HG02943 (cell line): ENCODE results near the gene C1orf94.
"Not testable (repeated sequence)": the region's sequence is repeated elsewhere in the genome, so short reads cannot be mapped to it uniquely, and the experiment has no call there.

ENCODE experiments used
- ATAC-seq: cut with Tn5 transposase; IDR thresholded peaks from one replicate; pipeline ENCODE4 v1.9.1; 2021; ENCODE audit warnings: mild to moderate bottlenecking, low read depth, moderate library complexity; ENCODE audit not compliant: unreplicated experiment

Gene C1orf94

DNA sequence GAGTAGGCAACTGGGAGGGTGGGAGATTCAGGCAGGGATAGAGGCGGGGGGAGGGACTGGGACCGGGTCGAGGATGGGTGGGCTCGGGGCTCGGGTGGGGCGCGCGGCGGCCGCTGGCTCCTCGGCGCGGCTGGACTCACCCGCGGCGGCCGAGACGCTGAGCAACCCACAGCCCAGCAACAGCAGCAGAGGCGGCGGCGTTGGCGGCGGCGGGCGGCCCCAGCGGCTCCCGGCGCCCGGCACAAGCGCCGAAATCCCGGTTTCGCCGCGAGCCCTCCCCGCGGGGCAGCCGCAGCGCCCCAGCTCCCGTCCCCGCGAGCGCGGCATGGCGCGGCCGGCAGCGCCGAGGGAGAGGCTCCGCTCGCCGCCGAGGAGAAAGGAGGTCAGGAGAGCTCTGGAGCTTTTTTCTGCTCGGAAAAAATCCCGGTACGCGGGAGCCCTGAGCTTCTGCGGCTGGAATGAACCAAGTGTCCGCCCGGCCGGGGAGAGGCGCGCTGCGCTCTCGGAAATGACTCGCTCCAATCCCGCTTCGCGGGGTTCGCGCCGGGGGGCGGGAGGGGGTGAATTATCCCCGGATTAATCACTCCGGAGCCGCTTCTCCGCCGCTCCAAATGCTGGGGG lies 11.8 kb upstream of the C1orf94 start, which contains the start of gene CSMD2:
CSMD2 (minus strand) TSS at position 460 of the 621 bp plus-strand sequence; CDS start at position 327, 133 bp downstream.
- no peak for ATAC-seq

- no peak for ATAC-seq
These were observed 11.2 kb upstream of the C1orf94 start for GRCh38 chr1:34165422-34165921.

GRCh38 chr1:34166191-34166624 lies 10.5 kb upstream of the C1orf94 start:
- ATAC-seq: no peak

- no peak for ATAC-seq
These were observed 9.9 kb upstream of the C1orf94 start for GRCh38 chr1:34166625-34167361.

GRCh38 chr1:34167389-34167788 lies 9.3 kb upstream of the C1orf94 start:
- no peak for ATAC-seq

- no peak for ATAC-seq
These were observed 963 bp upstream of the C1orf94 start for GRCh38 chr1:34175744-34176143.

DNA sequence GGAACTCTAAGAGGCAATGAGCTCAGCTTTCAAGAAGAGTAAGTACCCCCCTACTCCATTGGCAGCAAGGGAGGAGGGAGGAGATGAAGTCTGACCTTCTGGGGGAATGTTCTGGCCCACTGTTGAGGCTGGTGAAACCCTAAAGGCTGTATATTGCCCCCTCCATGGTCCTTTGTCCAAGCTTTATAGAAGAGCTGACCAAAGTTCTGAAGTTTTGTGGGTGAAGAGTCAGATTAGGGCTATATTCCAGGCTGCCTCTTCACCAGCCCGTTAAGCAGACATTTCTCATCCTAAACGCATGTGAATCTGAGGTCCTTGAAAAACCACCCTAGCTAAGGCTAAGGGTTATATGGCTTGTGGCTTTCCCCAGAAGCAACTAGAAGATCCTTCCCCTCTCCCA lies 1.4 kb downstream of the C1orf94 start:
- ATAC-seq: no peak

DNA sequence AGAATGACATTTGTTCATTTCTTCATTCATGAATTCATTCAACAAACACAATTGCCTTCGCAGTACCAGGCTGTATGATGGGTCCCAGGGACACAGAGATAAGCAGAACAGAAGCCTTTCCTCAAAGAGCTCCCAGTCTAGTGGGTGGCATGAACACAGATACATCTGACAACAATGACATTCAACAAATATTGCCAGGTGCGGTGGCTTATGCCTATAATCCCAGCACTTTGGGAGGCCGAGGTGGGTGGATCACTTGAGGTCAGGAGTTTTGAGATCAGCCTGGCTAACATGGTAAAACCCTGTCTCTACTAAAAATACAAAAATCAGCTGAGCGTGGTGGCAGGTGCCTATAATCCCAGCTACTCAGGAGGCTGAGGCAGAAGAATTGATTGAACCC lies 6.7 kb downstream of the C1orf94 start:
- ATAC-seq: not testable (repeated sequence)

DNA sequence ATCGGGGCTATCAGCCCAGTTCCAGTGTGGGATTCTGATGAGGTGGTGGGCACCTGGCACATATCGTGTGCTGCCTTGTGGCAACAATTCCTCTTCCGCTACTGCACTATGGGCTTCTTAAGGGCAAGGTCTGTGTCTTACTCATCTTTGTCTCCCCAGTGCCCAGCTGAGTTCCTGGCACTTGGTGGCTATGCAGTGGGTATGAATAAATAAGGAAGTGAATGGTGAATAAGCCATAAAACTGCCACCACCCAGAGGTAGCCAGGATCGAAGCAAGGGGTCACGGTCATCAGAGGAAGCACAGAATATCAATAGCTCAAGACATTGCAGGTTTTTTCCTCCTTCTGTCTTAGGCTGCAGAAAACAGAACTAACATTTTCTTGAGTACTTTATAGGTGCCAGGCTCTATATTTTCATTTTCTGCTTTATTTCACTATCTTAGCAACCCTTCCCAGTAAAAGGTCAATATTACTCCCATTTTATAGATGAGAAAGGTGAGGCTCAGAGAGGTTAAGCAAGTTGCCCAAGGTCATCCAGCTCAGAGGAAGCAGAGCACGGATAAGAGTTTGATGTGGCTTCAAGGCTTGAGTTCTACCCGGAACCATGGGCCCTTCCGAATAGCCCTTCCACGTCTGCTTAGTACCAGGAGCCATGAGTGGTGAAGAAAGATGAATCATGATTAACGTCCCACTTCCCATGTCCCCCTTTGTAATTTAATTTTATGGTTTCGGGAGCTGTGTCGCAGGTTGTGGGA lies 10.2 kb downstream of the C1orf94 start:
- ATAC-seq: no peak

GRCh38 chr1:34188418-34188817 lies 11.7 kb downstream of the C1orf94 start:
- no peak for ATAC-seq

GRCh38 chr1:34188985-34189384 lies 12.3 kb downstream of the C1orf94 start:
- ATAC-seq: no peak

DNA sequence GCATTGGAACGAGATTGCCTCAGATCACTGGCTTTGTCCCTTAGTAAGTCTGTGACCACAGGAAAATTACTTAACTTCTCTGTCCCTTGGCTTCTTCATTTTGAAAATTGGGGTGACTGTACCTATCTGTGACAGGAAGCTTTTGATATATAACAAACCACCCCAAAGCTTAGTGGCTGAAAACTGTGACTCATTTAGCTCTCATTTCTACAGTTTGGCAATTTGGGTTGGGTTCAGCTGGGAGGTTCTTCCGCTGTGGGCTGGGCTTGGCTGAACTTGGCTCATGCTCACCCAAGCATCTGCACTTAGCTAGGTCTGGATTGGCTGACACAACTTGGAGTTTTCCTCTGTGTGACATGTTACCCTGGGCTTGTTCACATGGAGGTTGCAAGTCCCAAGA lies 14.0 kb downstream of the C1orf94 start:
- no peak for ATAC-seq

DNA sequence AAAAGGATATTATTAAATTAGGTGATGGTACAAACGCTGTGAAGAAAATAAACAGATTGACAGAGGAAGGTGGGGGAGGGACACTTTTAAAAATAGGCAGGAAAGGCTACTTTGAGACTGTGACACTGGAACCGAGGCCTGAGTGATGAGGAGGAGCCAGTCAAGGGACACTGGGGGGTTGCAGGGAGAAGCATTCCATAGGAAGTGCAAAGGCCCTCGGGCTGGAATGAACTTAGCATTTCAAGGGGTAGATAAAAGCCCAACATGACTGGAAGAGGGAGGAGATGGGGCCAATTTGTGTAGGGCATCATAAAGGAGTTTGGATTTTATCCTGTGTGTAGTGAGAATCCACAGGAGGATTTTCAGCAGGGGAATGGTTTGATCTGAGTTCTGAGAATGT lies 15.9 kb downstream of the C1orf94 start:
- ATAC-seq: no peak

DNA sequence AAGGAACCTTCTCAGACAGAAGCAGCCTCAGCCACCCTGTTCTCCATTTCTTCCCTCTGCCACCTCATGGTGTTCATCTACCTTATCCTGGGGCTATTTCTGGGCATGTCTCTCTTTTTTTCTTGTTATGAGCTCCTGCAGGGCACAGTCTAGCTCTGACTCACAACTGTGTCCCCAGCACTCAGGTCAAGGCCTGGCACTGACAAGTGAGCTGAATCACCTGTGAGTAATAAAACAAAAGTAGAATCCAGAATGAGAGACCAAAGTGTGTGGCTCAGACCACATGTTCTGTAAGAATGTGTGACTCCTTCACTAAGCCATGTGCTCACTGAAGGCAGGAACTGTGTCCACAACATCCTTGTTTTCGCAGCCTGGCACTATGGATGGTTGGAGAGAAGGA lies 23.2 kb downstream of the C1orf94 start:
- ATAC-seq: no peak

DNA sequence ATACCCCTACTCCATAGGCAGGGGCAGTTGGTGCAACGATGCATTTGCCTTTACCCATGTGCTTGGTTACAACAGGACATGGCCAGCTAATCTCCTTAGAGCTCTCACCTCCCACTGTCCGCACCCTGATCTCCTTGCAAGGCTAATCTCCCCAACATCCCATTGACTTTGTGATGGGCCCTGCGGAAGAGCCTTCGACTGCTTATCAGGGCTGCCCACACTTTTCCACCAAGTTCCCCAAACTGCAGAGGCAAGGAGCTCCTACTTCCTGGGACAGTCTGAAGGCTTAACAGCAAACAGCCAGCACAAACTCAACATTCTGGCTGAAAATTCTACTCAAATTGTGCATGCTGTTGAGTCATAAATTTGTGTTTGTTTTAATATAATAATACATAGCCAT lies 36.0 kb downstream of the C1orf94 start:
- ATAC-seq: no peak

DNA sequence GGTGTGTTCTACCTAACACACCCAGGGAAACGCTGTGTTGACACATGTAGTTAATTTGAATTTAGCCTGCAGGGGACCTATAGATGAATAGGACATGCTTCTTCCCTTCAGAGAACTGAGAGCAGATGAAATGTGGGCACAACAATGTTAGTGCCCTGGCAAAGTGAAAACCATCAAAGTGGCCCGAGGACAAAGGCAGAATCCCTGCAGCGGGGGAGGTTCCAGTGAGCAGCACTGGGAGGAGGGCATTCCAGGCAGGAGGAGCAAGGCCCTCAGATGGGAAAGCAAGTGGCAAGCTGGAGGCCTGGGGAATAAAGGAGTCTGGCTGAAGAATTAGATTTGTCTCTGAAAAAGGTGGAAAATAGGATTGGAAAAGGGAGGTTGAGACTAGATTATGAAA lies 37.2 kb downstream of the C1orf94 start:
- no peak for ATAC-seq

DNA sequence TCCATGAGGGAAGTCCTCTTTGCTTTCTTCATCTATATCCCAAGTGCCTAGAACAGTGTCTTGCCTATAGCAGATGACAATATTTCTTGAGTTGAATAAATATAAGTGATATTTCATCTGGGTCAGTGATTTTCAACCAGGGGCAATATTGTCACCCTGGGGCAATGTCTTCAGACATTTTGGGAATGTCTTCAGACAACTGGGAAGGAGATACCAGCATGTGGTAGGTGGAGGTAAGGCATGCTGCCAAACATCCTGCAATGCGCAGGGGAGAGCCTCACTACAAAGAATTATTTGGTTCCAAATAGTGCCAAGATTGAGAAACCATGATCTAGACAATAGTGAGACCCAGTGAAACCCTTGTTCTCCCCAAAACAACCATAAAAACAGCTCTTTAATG lies 54.7 kb downstream of the C1orf94 start:
- ATAC-seq: no peak

- no peak for ATAC-seq
These were observed 58.9 kb downstream of the C1orf94 start for GRCh38 chr1:34235594-34235993.

DNA sequence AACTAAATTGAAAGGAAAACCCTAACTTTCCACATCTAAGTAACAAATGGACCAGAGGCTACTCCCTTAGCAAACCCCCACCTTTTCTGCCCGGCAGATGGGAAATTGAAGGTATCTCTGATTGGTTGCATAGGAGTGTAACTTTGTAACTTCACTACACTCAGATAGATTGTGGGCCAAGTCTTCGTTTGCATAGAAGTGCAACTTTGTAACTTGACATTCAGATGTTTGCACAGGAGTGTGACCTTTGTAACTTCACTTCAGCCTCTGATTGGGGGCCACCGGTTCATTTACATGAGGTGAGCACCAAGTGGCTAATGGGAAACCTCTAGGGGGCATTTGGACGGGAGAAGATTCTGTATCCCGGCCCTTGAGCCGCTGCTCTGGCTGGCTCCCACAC lies 59.4 kb downstream of the C1orf94 start:
- no peak for ATAC-seq

- ATAC-seq: no peak
These were observed 60.6 kb downstream of the C1orf94 start for GRCh38 chr1:34237151-34237815.

GRCh38 chr1:34245967-34246366 lies 69.3 kb downstream of the C1orf94 start:
- ATAC-seq: no peak
